Lung (tissue), 12 donors: ENCODE results near the gene ANKRD11. TPM values are rescaled to one million over a fixed set of nuclear protein-coding genes. Genes with fewer than 3 reads are reported as not detected.

Source experiments
- ATAC-seq: fragments of 200-7000 bp; cut with Tn5 transposase; one replicate; pipeline ENCODE4 v1.9.1; 2020; ENCODE audit warnings: moderate number of reproducible peaks; ENCODE audit not compliant: insufficient read depth, low FRiP score
- DNase-seq, 3 donors: peaks; one replicate each; pipeline ENCODE4 v3.0.0-alpha.2; 2013 to 2017
- H3K27ac ChIP-seq, 2 donors: one replicate each; pipeline ENCODE4 v1.5.1; 2013; ENCODE audit warnings: mild to moderate bottlenecking in 2 of 2, moderate library complexity in 2 of 2, control low read depth in 1 of 2, inconsistent platforms in 1 of 2, low read depth in 1 of 2, low read length in 1 of 2
- H3K27me3 ChIP-seq, 3 donors: one replicate each; pipeline ENCODE4 v1.5.1; 2013; ENCODE audit warnings: low read length in 2 of 3; ENCODE audit not compliant: control insufficient read depth in 3 of 3, insufficient read depth in 3 of 3
- H3K36me3 ChIP-seq, 4 donors: one replicate each; pipeline ENCODE4 v1.5.1; 2013; ENCODE audit warnings: low read length in 4 of 4, mild to moderate bottlenecking in 1 of 4, moderate library complexity in 1 of 4; ENCODE audit not compliant: control insufficient read depth in 4 of 4, insufficient read depth in 4 of 4
- H3K4me1 ChIP-seq, 5 donors: one replicate each; pipeline ENCODE4 v1.5.1; 2013; ENCODE audit warnings: low read length in 5 of 5, mild to moderate bottlenecking in 2 of 5, moderate library complexity in 1 of 5; ENCODE audit not compliant: control insufficient read depth in 5 of 5, insufficient read depth in 5 of 5
- H3K4me3 ChIP-seq: one replicate; pipeline ENCODE4 v1.5.1; 2013; ENCODE audit warnings: mild to moderate bottlenecking, control low read depth, moderate library complexity
- H3K9ac ChIP-seq, 2 donors: one replicate each; pipeline ENCODE4 v1.5.1; 2013; ENCODE audit warnings: low read length in 2 of 2, control low read depth in 1 of 2; ENCODE audit not compliant: insufficient read depth in 1 of 2
- H3K9me3 ChIP-seq, 4 donors: one replicate each; pipeline ENCODE4 v1.5.1; 2013; ENCODE audit warnings: low read length in 3 of 4, mild to moderate bottlenecking in 1 of 4, moderate library complexity in 1 of 4; ENCODE audit not compliant: control insufficient read depth in 4 of 4, insufficient read depth in 3 of 4
- WGBS, 2 donors: extraction: QIAGEN DNeasy Blood & Tissue Kit; methylation state at CpG; one replicate each; pipeline ENCODE4 v1.1.7; 2013; 5-methylcytosine and 5-hydroxymethylcytosine counted together
- polyA plus RNA-seq, 2 donors: library from polyadenylated mRNA; stranded (reverse); fragments of 200-250 nt; gene quantifications; one replicate each; pipeline ENCODE4 v1.2.1, GENCODE V29; 2013
- total RNA-seq, 2 donors: library from RNA; depleted of rRNA in 1 of 2; stranded (reverse); fragments of >200 nt in 1 of 2; gene quantifications; one replicate each; pipeline ENCODE4 v1.2.1, GENCODE V29; 2014 to 2021
- TF ChIP-seq, protein P1 (sequence below): IDR thresholded peaks from 2 replicates; pipeline ENCODE4 v1.5.1; 2012; ENCODE audit warnings: mild to moderate bottlenecking; ENCODE audit errors: control extremely low read depth, extremely low read depth
- donor health status: control.
- donor health status: control.
- donor health status: Bipolar disorder and iron deficiency.
- donor health status: healthy.
- donor health status: DM: yes; HTN: yes; CAD: no.

ANKRD11 gene
- total and polyA plus RNA-seq, 4 donors = 58.5 to 162 (median 89.5) TPM

DNA sequence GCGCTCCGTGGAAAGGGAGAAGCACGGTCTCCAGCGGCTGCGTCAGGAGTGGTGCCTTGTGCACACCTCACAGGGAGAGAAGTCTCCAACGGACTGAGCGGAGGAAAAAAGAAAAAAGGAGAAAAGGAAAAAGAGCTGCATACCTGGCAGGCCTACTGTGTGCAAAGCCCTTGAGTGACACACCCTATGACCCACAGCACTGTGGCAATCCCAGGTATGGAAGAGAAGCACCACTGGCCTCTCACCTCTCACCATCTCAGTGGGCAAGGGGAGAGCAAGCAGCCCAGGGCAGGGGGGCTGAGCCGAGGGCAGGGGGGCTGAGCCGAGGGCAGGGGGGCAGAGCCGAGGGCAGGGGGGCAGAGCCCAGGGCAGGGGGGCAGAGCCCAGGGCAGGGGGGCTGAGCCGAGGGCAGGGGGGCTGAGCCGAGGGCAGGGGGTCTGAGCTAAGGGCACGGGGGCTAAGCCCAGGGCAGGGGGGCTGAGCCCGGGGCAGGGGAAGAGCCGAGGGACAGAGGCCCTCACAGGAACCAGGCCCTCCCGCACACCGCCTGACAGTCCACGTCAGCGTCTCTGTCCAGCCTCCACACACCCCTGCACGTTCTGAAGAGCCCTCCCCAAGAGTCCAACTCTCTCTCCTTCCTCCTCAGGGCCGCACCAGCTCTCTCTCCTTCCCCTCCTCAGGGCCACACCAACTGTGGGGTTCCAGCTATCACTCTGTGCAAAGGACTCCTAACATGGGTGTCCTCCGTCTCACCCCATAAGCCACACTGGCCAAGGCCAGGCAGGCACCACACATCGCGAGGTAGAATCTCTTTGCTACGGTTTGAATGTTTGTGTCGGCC lies 167.0 kb downstream of the ANKRD11 start:
- WGBS, 2 donors = 81 to 87% methylated on average over 20 to 26 of the region's 26 CpGs
- H3K9me3 ChIP-seq = no peaks in the 10 kb centered on the region
- no peak overlapping the region for H3K9ac ChIP-seq
- H3K4me3 ChIP-seq = no peak overlapping the region
- no peaks in the 10 kb centered on the region for H3K27me3 ChIP-seq
- H3K4me1 ChIP-seq = peaks cover 8 to 64% (median 28%) of the 10 kb centered on the region in 5 donors
- no peaks in the 10 kb centered on the region for H3K36me3 ChIP-seq
- no peak for DNase-seq
- no peak for ATAC-seq
- TF ChIP-seq, protein P1, sequence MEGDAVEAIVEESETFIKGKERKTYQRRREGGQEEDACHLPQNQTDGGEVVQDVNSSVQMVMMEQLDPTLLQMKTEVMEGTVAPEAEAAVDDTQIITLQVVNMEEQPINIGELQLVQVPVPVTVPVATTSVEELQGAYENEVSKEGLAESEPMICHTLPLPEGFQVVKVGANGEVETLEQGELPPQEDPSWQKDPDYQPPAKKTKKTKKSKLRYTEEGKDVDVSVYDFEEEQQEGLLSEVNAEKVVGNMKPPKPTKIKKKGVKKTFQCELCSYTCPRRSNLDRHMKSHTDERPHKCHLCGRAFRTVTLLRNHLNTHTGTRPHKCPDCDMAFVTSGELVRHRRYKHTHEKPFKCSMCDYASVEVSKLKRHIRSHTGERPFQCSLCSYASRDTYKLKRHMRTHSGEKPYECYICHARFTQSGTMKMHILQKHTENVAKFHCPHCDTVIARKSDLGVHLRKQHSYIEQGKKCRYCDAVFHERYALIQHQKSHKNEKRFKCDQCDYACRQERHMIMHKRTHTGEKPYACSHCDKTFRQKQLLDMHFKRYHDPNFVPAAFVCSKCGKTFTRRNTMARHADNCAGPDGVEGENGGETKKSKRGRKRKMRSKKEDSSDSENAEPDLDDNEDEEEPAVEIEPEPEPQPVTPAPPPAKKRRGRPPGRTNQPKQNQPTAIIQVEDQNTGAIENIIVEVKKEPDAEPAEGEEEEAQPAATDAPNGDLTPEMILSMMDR = no peak
- peak overlapping the region in 1 of 2 donors; percentile 66 for H3K27ac ChIP-seq

DNA sequence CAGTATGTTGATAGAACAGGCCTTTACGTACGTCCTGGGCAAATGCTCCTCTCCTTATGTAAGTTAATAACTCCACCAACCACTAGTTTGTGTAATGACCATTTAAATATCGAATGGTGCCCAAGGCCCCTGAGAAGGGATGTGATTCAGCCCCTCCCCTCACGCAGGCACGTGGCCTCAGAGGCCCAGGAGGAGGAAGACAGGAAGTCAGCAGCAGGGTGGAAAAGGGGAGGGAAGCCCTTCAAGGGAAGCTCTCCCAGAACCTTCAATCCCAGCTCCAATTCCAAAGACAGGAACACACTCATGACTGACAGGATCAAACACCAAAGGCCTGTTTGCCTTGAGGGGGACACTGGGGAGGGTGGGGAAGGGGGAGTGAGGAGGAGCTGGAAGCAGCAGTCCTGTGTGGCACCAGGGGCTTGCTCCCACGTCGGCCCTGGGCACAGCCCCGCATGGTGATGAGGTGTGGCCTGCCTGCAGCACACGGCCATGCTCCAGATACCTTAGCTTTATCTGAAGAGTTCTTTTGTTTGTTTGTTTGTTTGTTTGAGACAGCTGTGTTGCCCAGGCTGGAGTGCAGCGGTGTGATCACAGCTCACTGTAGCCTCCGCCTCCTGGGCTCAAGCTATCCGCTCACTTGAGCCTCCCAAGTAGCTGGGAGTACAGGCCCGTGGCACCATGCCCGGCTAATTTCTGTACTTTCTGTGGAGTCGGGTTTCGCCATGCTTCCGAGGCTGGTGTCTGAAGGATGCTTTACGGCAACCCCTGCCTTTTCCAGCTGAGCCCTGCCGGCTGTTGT lies 167.8 kb downstream of the ANKRD11 start:
- no peak overlapping the region for H3K4me3 ChIP-seq
- ATAC-seq (no peak), DNase-seq (peak; percentile 69 to 75 (median 72))
- TF ChIP-seq, protein P1 = no peak
- WGBS, 2 donors = 49 to 55% methylated on average over 19 of the region's 19 CpGs
- peaks cover 8 to 71% (median 28%) of the 10 kb centered on the region in 5 donors for H3K4me1 ChIP-seq
- peak overlapping the region in 1 of 2 donors; percentile 66 for H3K27ac ChIP-seq
- H3K36me3 ChIP-seq = no peaks in the 10 kb centered on the region
- H3K27me3 ChIP-seq = no peaks in the 10 kb centered on the region
- H3K9me3 ChIP-seq = no peaks in the 10 kb centered on the region
- H3K9ac ChIP-seq = no peak overlapping the region

DNA sequence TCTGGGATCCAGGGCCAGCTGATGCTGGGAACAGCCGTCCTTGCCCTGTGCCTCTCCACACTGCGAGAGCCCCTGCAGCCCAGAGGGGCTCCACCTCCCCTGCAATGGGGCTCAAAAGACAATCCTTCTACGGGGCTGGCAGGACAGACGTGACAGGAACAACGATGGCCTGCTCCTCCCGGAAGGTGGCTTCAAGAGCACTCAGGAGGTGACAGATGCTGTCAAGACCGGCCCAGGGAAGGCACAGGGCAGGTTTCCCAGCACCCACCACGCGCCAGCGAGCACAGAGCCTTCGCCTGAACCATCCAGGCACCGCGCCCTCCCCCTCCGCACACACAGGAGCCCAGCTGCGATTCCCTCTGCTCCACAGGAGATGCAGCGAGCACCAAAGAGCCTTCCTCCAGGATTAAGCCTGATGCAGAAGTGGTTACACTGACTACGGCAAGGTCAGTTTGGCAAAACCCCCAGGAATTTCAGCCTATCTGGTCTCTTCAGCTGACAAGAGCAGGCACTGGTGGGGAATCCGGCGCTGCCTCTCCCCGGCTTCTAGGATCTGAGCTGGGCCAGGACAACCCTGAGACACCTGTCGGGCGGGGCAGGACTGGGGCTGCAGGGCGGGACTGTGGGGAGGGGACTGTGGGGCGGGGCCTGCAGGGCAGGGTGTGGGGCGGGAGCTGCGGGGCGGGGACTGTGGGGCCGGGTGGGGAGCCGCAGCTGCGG lies 169.4 kb downstream of the ANKRD11 start:
- H3K4me3 ChIP-seq = no peak overlapping the region
- no peak overlapping the region for H3K9ac ChIP-seq
- H3K4me1 ChIP-seq = peaks cover 8 to 72% (median 23%) of the 10 kb centered on the region in 5 donors
- DNase-seq (no peak), ATAC-seq (no peak)
- TF ChIP-seq, protein P1 = no peak
- no peaks in the 10 kb centered on the region for H3K27me3 ChIP-seq
- H3K27ac ChIP-seq = peak overlapping the region; percentile 50 to 89
- WGBS, 2 donors = 63 to 79% methylated on average over 27 to 30 of the region's 30 CpGs
- no peaks in the 10 kb centered on the region for H3K9me3 ChIP-seq
- H3K36me3 ChIP-seq = no peaks in the 10 kb centered on the region
